MM.1S (cell line): ENCODE results near the gene PUM1.
A peak's percentile ranks its signal among the peaks of the same experiment; 100 is the strongest.

Experiments
- DNase-seq: peaks from one replicate; pipeline ENCODE4 v3.0.0-alpha.2; 2015
- H2AFZ ChIP-seq: fragments of 300-600 bp; sonication (generic); 2 replicates; pipeline ENCODE4 v1.6.0; 2016; ENCODE audit warnings: antibody characterized with exemption, low read length
- H3F3A ChIP-seq: fragments of 300-600 bp; sonication (generic); 2 replicates; pipeline ENCODE4 v1.6.1; 2016; ENCODE audit warnings: mild to moderate bottlenecking, antibody characterized with exemption, low read length, moderate library complexity, mixed read lengths; ENCODE audit not compliant: insufficient read depth
- H3K27ac ChIP-seq: fragments of 300-600 bp; sonication (generic); 2 replicates; pipeline ENCODE4 v1.5.1; 2016; ENCODE audit warnings: mild to moderate bottlenecking, low read length
- H3K27me3 ChIP-seq: fragments of 300-600 bp; sonication (generic); replicated peaks from 2 replicates; pipeline ENCODE4 v1.6.0; 2016; ENCODE audit warnings: low read length; ENCODE audit not compliant: insufficient read depth
- H3K36me3 ChIP-seq: fragments of 300-600 bp; sonication (generic); replicated peaks from 2 replicates; pipeline ENCODE4 v1.6.1; 2016; ENCODE audit warnings: mild to moderate bottlenecking, low read length, mixed read lengths; ENCODE audit not compliant: insufficient read depth
- H3K4me1 ChIP-seq: fragments of 300-600 bp; sonication (generic); 2 replicates; pipeline ENCODE4 v1.6.1; 2016; ENCODE audit warnings: low read length, mixed read lengths
- H3K4me2 ChIP-seq: fragments of 300-600 bp; sonication (generic); 2 replicates; pipeline ENCODE4 v1.6.0; 2016; ENCODE audit warnings: low read depth, low read length
- H3K4me3 ChIP-seq: fragments of 300-600 bp; sonication (generic); 2 replicates; pipeline ENCODE4 v1.5.1; 2016; ENCODE audit warnings: low read length, mixed read lengths
- H3K79me2 ChIP-seq: fragments of 300-600 bp; sonication (generic); 2 replicates; pipeline ENCODE4 v1.6.1; 2016; ENCODE audit warnings: mixed run types, low read length, mixed read lengths
- H3K9ac ChIP-seq: fragments of 300-600 bp; sonication (generic); 2 replicates; pipeline ENCODE4 v1.6.1; 2016; ENCODE audit warnings: low read length, mixed read lengths
- H3K9me2 ChIP-seq: fragments of 300-600 bp; sonication (generic); replicated peaks from 2 replicates; pipeline ENCODE4 v1.6.1; 2016; ENCODE audit warnings: mild to moderate bottlenecking, low read length, mixed read lengths; ENCODE audit not compliant: insufficient read depth
- H3K9me3 ChIP-seq: fragments of 300-600 bp; sonication (generic); replicated peaks from 2 replicates; pipeline ENCODE4 v1.6.1; 2016; ENCODE audit warnings: mild to moderate bottlenecking, low read length, mixed read lengths; ENCODE audit not compliant: insufficient read depth
- H4K20me1 ChIP-seq: fragments of 300-600 bp; sonication (generic); 2 replicates; pipeline ENCODE4 v1.6.1; 2016; ENCODE audit warnings: mild to moderate bottlenecking, low read length, moderate library complexity, mixed read lengths; ENCODE audit not compliant: insufficient read depth
- CTCF ChIP-seq: fragments of 300-600 bp; sonication (generic); IDR thresholded peaks from 2 replicates; pipeline ENCODE4 v1.5.1; 2016; ENCODE audit warnings: antibody characterized with exemption, low read length, mixed read lengths
- EZH2 ChIP-seq: fragments of 300-600 bp; sonication (generic); optimal IDR thresholded peaks from 2 replicates; pipeline ENCODE3; 2017; ENCODE audit warnings: low read depth, mild to moderate bottlenecking, antibody characterized with exemption, low read length, mixed read lengths
- EZH2phosphoT487 ChIP-seq: fragments of 300-600 bp; sonication (generic); IDR thresholded peaks from 2 replicates; pipeline ENCODE4 v1.6.1; 2018; ENCODE audit warnings: antibody characterized with exemption, low read length

Gene PUM1

DNA sequence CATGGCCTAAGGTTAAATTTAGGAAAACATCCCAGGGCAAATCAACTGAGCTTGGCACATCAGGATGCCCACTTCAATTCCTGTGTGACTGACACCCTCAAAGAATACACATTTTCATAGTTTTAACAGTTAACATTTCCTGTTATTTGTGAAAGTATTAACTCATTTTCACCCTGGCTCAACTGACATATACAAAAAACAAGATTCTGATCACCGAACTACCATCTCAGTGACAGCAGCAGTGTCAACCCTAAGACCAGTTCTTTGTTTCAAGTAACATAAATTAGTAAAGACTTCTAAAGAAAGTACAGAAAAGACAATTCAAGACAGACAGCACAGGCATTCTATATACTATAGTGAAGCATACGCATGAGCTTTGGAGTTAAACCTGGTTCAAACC is 88.0 kb downstream of the PUM1 start:
- no peak overlapping the region for H2AFZ ChIP-seq
- no peak overlapping the region for H3K9ac ChIP-seq
- peak; percentile 4 for DNase-seq
- H3K4me2 ChIP-seq = no peak overlapping the region
- H4K20me1 ChIP-seq = no peaks in the 10 kb centered on the region; the same call in 1 of the 2 replicates
- H3F3A ChIP-seq = no peaks in the 10 kb centered on the region
- no peaks in the 10 kb centered on the region for H3K27me3 ChIP-seq
- no peaks in the 10 kb centered on the region for H3K9me3 ChIP-seq
- no peak overlapping the region for H3K27ac ChIP-seq
- H3K4me1 ChIP-seq = no peaks in the 10 kb centered on the region
- H3K36me3 ChIP-seq = peaks cover 13% of the 10 kb centered on the region; the same call in 1 of the 2 replicates
- peaks cover 78% of the 10 kb centered on the region for H3K79me2 ChIP-seq
- H3K9me2 ChIP-seq = no peaks in the 10 kb centered on the region
- TF ChIP-seq EZH2 (no peak), EZH2phosphoT487 (no peak), CTCF (no peak)
- H3K4me3 ChIP-seq = no peak overlapping the region

DNA sequence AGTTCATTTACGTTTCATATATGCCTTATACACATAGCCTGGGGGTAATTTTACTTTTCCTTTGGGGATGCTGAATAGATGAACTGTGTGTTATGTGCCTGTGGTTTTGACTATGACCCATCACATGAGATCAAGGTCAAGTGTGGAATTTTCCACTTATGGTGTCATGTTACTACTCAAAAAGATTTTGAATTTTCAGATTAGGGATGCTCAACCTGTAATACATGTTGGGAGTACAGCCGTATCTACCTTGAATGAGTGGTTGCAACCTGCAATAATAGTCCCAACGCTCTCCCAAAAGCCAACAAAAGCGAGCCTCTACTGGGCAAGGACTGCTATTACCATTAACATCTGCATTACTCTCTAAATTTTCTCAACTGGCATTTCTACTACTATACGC is 88.4 kb downstream of the PUM1 start:
- no peaks in the 10 kb centered on the region for H3K4me1 ChIP-seq

GRCh38 chr1:30976143-30976542 is 89.4 kb downstream of the PUM1 start:
- Histone ChIP-seq H3K9me3 (no peaks in the 10 kb centered on the region), H3F3A (no peaks in the 10 kb centered on the region), H3K27me3 (no peaks in the 10 kb centered on the region), H3K9ac (no peak overlapping the region), H3K79me2 (peaks cover 77% of the 10 kb centered on the region), H3K36me3 (peaks cover 13% of the 10 kb centered on the region; the same call in 1 of the 2 replicates), H2AFZ (no peak overlapping the region), H4K20me1 (no peaks in the 10 kb centered on the region; the same call in 1 of the 2 replicates), H3K9me2 (no peaks in the 10 kb centered on the region), H3K27ac (no peak overlapping the region), H3K4me3 (no peak overlapping the region), H3K4me1 (no peaks in the 10 kb centered on the region), H3K4me2 (no peak overlapping the region)
- no peak for TF ChIP-seq EZH2
- no peak for TF ChIP-seq EZH2phosphoT487
- TF ChIP-seq CTCF = no peak
- DNase-seq = no peak

More for the DNA sequence above, 88.4 kb downstream of the PUM1 start:
- no peak overlapping the region for H3K9ac ChIP-seq
- no peaks in the 10 kb centered on the region; the same call in 1 of the 2 replicates for H4K20me1 ChIP-seq
- H3K27ac ChIP-seq = no peak overlapping the region
- H3K36me3 ChIP-seq = peaks cover 13% of the 10 kb centered on the region; the same call in 1 of the 2 replicates
- DNase-seq = peak; percentile 2
- H3K9me2 ChIP-seq = no peaks in the 10 kb centered on the region
- H3K27me3 ChIP-seq = no peaks in the 10 kb centered on the region
- TF ChIP-seq EZH2phosphoT487 (no peak), CTCF (no peak), EZH2 (no peak)
- H3K9me3 ChIP-seq = no peaks in the 10 kb centered on the region
- peaks cover 74% of the 10 kb centered on the region for H3K79me2 ChIP-seq
- no peak overlapping the region for H3K4me2 ChIP-seq
- H2AFZ ChIP-seq = no peak overlapping the region
- no peaks in the 10 kb centered on the region for H3F3A ChIP-seq
- no peak overlapping the region for H3K4me3 ChIP-seq
